ENCODE data around the gene BTBD8.

DNA sequence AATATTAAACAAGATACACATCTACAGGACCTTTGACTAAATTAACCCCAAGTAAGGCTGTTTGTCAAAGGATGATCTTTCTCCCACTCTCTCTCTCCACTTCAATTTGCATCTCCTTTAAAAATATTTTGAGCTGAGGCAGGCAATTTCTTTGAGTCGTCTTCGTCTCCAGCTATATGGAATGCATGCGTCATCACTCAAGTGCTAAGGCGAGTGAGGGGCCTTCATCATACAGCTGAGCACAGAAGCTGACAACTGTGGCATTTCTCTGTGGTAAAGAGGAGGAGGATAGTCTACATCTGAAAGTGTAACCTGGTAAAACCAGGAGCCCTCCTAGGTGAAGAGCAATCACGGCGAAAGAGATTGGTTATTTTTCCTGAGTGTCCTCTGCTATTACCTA, 42.7 kb upstream of the BTBD8 start:
- TF ChIP-seq CTCF (conservative IDR thresholded peaks at IDR 0.05 in 1 of 2, IDR thresholded peaks at IDR 0.05 in 1 of 2; ENCODE audit: extremely low read depth in 1 of 2, insufficient read depth in 1 of 2, low read depth in 1 of 2, low read length in 2 of 2) (no peak), EZH2 (IDR thresholded peaks at IDR 0.05; ENCODE audit: borderline replicate concordance, low read length) (no peak)
